Activated gamma-delta T cell treated with Interleukin-2 at 50 U/mL for 16 hours (primary cell): Measurements from ENCODE around the gene LACRT.

Experiments used
- DNase-seq: peaks from one replicate; pipeline ENCODE4 v3.0.0-alpha.2; 2020

The LACRT gene

DNA sequence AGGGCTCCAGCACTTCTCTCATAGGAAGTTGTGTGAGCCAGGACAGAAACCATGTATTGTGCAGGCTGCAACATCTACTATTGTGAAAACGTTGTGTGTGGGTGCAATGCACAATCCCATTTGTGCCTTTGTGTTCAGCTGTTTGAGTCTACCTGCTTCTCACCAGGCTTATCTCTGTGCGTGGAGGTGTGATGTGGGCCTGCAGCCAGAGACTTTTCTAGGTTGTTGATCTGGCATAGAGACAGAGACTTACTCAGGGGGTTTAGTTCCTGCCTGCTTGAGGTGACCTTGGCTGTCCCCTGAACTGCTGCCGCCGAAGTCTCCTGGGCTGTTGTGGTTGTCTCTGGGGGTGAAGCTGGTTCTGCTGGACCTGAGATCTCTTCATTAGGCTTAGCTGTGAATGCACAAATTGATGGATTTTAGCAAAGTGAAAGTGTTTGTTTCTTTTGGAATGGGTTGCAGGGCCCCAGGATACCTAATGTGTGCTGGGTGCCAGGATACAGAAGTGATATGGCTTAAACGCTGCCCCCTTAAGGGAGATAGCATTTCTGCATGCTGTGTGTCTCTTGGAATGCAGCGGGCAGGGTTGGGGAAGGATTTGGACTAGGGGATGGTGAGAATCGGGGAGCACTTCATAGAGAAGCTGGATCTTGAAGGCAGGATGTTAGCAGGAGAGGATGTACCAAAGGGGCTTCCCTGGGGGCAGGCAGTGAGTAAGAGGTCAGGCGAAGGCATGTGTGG, 2.5 kb downstream of the LACRT start:
- DNase-seq, result no peak

DNA sequence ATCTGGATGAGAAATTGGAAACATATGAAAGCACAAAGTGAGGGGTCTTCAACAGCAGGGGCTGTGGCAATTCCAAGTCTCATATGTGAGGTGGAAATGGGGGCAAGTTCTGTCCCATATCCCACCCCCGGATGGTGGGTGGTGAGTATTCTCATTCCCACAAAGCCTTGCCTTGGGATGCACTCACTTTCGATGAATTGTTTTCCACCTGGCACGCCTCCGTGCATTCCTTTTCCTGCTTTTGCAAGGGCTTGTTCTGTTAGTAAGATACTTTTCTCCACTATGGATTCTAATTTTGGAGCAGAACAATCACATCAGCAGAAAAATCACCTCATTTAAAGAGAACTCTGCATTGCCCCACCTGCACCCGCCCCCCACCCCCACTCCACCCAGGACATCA, 3.1 kb downstream of the LACRT start:
- no peak for DNase-seq

DNA sequence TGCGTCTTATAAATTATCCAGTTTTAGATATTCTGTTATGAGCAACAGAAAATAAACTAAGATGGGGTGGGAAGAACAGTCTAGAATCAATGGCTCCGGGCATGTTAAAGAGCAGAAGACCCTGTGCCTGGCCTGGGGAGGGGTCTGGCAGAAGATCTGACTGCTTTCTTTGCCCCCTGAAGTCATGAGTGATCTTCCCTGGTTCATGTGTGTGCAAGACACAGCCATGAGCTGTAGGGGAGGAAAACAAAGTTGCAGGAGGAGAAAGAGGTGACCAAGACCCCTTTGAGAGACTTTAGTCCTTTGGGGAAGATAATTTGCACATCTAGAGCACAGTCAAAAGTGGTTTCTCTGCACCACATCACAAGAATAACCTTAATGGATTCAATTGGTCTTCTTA, 4.8 kb downstream of the LACRT start:
- DNase-seq, result no peak

DNA sequence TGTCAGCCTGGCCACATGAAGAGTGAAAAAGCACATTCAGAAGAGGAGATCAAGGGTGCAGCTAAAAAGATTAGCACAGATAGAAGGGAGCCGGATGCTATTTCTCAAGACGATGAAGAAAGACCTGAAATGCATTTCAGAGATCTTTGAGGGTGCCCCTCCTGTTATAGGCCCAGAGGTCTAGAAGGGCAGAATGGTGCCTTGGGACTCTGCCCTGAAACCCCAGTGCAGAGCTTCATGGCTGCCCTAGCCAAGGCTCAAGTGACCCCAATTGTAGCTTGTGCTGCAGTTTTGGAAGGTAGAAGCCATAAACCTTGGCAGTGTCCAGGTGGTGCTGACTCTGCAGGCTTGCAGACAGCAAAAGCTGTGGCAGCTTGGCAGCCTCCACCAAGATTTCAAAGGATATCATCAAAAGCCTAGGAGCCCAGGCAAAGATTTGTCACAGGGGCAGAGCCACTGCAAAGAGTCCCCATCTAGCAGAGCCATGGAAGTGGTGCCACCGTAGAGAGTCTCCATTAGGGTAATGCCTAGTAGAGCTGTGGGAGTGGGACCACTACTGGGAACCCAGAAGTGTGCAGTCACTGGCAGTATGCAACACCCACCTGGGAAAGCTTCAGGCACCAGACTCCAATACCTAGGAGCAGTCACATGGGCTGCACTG, 6.4 kb downstream of the LACRT start:
- DNase-seq, result no peak

DNA sequence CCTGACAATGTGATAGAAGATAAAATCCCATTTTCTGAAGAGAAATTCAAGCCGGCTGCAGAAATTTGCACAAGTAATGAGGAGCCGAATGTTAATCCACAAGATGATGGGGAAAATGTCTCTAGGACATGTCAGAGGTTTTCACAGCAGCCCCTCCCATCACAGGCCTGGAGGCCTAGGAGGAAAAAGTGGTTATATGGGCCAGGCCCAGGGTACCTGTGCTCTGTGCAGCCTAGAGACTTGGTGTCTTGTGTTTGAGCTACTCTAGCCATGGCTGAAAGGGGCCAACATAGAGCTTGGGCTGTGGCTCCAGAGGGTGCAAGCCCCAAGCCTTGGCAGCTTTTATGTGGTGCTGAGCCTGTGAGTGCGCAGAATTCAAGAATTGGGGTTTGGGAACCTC, 7.4 kb downstream of the LACRT start:
- no peak for DNase-seq

DNA sequence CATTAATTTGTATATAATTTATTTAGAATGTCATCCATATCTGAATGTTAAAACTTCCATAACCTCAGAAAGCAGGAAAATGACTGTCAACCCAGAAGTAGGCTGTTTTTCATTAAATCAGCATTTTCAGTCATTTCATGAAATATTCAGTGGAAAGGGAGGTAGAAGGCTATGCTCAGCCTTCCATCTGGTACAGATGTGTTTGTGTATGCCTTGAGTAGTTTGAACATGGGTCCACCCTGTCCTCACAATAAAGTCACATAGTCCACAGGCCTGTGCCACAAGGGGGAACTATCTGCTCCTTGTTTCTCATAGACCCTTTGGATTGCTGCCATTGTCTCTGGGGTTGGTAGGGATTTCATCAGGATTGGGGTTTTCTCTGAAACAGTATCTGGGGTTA, 9.1 kb downstream of the LACRT start:
- no peak for DNase-seq

DNA sequence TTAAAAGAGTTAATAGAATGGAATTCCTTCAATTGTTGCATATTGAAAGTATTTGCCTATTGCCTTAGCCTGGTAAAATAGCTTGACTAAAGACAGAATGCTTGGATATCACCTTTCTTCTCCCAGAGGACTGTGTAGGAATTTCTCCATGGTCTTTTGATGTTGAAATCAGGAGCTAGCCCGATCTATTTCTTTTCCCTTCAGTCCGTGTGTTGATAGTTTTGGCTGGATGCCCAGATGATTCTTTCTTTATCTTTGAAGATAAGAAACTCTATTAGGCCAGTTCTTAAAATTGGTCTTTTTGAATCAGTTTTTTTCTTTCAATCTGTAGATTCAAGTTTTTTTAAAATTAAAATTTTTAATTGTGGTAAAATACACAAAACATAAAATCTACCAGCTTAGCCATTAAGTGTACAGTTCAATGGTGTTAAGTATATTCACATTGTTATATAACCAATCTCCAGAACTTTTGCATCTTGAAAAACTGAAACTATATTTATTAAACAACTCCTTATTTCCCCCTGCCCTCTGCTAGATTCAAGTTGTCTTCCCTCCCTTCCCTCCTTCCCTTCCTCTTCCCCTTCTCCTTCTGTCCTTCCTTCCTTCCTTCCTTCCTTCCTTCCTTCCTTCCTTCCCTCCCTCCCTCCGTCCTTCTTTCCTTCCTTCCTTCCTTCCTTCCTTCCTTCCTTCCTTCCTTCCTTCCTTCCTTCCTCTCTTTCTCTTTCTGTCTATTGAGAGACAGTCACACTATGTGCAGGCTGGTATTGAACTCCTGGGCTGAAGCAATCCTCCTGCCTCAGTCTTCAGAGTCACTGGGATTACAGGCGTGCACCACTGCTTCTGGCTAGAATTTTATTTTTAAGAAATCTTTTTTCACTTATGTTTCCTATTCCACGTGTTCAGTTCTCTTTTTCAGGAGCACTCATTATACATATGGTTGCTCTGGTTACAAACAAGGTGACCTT, 10.1 kb downstream of the LACRT start:
- DNase-seq, result no peak

DNA sequence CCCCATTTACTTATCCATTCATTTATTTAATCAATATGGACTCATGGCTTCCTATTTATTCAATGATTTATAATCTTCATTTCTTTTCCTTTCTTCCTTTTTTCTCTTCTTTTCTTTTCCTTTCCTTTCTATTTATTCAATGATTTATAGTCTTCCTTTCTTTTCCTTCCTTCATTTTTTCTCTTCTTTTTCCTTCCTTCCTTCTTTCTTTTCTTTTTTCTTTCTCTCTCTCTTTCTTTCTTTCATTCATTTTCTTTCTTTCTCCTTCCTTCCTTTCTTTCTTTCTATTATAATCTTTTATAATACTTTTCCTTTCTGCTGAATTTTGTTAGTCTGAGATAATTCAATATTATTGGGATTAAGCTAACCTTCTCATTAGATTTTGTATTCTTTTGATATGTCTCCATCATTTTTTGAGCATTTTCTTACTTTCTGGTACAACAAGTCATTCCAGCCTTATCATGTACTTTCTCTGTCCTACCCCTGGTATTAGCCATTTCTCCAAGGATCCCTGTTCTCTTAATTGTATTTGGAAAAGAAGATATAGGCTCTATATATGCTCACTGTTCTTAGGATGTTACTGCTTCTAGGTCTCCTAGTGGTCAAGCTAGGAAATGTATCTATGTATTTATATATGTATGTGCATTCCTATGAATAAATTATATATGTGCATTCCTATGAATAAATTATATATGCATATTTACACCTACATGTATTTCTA, 12.1 kb downstream of the LACRT start:
- no peak for DNase-seq

DNA sequence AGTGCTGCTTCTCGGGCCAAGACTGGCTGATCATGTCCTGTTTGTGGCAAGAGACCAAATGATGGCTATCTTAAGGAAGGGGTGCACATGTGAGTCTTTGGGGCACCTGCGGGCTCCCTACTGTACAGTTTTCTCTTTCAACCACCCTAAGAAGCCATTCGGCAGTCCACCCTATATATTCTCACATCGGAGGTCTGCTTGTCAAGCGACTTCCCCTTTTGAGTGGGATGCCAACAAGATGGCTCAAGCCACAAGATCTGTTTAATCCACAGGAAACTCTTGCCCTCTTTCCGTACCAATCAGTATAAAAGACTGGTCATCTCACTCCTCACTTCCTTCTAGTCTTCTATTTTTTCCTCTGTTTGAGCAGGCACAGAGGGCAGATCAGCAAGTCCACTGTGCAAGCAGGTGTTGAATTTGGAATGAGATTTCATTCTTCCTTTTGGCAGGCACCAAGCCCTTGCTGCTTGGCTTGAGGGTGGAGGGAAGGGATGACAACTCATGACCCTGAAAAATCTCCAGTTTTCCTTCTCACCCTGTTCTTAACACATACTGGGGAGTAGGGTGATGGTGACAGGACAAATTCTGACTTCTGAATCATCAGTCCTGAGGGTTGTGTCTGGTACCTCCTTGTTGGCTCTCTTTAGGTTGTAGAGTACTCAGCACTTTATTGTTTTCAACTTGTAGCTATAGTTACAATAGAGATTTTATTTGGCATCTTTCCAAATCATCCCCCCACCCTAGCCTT, 17.6 kb downstream of the LACRT start:
- DNase-seq, result no peak

DNA sequence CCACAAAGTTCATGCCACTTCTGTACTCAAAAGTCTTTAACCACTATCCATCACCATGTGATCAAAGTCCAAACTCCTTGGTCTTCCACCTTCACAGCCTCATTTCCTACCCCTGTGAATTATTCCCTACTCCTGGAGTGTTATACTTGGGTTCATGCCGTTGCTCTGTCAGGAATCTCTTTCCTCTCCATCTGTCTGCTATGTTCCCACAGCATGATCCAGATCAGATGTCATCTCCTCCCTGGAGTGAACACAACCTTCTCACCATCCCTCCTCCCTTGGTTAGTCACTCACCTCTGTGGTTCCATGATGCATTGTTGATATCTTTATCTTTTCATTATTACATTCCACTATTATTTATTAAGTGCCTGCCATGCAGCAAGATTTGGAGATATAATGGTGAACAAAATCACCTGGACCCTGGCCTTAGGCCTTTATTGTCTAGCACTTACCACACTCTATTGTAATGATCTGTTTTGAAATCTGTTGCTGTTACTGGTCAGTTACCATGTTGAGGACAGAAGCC, 22.4 kb downstream of the LACRT start:
- no peak for DNase-seq

DNA sequence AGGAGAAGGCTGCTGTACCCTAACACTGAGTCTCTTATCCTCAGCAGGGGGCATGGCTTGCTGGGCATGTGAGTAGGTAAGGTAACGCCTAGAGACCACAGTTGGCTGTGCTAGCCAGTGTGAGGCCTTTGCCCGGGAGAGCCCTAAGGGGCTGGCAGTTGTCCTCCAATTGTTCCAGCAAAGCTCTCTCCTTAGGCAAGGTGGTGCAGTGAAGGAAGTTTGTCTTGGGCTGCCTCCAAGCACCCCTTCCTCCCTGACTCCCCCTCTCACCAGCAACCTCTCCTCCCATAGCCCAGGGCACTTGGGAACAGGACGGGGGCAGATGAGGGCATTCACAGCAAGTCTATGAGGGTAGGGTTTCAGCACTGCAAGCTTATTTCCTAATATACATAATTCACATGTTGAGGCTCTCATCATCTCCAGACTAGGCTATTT, 23.0 kb downstream of the LACRT start:
- DNase-seq, result no peak

DNA sequence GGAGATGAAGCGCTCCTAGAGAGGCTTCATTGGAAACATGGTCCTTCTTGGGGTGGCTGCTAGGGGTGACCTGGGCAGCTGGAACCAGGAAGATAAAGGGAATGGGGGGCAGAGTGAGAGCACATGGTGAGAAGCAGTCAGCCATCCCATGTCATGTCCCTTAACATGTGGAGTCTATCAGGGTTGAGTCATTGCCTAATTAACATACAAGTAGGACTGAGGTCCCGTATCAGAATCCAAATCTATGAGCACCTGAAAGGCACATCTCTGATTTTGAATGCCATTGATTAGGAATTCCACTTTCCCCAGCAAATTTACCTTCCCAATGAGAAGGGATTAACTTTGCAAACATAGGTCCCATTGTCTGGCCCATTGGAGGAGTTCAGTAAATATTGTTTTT, 25.9 kb downstream of the LACRT start:
- DNase-seq, result no peak

DNA sequence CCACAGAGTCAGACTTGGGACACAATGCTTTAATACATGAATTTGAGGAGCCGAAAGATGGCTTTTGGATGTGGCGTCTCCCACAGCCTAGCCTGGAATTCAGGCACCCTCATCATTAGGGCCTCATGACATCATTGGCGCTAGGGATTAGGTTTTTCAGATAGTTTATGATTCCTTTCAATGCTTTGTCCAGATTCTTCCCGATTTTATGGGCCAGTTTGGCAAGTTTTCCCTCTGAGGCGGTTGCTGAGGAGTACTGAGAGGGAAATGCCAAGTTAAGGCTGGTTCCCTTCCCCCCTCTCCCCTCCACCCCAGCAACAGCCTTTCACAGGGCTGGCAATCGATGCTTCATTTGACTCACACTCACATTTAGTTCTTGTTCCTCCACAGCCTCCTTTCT, 26.5 kb downstream of the LACRT start:
- DNase-seq, result no peak

DNA sequence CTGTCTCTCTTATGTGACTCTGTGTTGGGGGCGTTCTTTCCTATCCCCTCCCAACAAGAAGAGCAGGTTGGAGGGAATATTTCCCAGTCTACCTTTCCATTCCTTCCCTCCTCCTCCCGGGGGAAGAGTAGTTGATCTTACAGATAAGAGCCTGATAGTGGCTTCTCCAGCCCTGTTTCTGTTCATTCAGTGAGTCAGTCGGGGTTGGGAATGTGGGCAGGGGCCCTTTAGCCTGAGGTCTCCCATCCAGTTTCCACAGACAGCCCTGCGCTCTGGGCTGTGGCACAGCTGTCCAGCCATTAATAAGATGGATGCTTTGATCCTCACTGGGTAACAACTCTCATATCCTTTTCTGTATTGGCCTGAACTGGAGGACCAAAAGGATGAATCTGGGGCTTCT, 28.1 kb downstream of the LACRT start:
- no peak for DNase-seq

DNA sequence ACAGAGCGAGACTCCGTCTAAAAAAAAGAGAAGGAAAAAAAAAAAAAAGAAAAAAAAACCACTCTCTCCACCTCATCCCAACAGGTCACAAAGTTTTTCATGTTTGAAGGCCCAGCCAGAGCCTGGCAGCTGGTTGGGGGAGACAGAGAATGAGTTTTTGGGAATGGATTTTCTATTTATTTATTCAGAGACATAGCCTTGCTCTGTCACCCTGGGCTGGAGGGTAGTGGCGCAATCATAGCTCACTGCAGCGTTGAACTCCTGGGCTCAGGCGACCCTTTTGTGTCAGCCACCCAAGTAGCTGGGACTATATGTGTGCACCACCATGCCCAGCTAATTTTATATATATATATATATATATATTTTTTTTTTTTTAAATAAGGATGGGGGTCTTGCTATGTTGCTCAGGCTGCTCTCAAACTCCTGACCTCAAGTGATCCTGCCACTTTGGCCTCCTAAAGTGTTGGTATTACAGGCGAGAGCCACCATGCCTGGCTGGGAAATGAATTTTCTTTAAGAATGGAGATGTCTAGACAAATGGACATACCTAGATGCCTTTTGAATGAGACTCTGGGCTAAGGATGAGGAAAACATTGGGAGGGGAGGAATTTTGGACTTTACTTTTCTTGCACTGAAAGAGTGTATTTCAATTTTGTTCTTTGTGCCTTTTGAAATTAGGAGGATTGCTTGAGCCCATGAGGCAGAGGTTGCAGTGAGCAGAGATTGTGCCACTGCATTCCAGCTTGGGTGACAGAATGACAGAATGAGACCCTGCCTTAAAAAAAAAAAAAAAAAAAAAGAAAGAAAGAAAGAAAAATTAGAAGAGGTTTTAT, 29.3 kb downstream of the LACRT start:
- no peak for DNase-seq

DNA sequence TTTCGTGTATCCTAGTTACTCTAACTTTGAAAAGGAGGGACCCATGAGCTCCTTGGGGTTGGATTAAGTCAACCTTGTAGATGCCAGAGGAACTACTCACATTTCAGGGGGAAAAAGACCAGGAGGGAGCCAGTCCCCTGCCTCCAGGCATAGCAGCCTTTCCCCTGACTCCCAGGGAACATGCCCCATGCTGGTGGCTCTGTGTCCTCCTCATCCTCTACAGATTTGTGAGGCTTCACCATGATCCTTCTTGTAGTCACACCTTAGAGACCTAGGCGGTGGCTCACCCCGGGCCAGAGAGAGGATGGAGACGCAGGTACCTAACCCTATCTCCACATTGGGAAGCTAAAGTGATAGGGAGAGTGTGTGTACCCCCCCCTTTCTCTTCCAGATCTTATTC, 30.3 kb downstream of the LACRT start:
- no peak for DNase-seq

DNA sequence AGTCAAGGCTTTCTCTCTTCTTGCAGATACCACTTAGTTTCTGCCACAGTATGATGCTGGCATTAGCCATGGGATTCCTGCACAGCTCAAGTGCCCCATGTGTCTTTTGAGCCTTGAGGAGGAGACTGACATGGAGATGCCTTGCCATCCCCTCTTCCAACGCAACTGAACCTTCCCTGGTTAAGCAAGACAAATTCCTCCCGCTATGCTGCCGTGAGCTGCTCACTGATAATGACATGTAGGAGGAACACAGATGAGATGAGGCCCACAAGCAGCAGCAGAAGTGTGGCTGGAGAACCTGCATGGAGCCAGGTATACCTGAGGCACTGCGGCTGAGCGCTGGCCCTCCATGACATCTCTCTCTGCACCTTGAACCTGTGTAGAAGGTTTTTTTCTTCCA, 30.8 kb downstream of the LACRT start:
- DNase-seq, result no peak

DNA sequence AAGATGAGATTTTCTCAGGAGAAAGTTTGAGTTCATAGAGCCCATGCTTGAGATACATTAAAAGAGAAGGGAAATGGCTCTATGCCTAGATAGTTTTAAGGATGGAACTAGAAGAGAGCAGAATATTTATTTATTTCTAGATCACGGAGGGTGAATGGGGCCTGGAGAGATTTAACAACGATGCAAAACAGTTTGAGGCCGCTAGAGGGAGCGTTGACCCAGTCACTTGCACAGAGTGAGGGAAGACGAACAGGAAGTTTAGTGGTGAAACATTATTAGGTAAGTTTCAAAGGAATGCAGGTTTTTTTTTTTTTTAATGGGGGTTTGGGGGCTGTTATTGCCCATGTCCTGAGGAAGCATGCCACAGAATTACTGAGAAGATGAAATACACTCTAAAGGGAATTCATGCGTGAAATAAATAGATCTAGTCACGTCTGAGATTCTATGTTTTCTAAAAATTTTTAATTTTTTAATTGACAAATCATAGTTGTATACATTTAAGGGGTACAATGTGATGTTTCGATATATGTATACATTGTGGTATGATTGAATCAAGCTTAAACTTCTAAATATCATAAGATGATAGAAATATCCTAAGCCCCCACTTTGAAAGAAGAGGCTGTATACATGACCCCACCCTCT, 31.4 kb downstream of the LACRT start:
- peak; percentile 63 for DNase-seq

DNA sequence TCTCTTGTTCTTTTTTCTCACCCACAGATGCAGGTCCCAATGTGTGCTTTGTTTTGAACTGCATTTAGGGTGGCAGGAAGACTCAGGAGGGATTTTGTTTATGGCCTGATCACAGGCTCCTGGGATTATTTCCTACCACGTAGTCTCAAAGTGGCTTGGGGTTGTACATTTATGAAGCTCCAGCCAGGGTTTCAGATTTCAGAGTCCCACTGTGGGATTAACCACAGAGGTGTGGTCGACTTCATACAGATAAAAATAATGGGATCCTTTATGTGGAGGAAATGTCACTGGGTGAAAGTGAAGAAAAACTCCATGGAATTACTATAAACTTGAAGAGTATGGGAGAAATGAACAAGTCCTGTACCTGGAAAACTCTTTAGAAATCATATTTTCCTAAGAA, 32.0 kb downstream of the LACRT start:
- no peak for DNase-seq

DNA sequence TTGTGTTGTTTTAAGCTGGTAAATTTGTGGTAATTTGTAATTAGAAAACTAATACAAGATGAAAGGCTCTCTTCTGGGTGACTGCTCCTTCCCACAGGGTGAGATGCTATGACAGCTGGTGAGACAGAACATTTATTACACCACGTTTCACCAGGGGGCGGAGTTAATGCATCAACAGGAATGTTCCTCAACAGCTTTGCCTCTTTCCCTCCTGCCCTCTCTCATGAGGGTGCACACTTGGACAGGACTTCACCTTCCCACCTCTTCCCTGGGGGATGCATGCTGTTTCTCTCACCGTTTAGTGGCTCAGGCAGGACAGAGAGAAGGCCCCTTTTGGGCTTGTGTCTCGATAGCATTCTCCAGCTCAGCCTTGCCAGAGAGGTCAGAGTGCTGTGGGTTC, 32.9 kb downstream of the LACRT start:
- no peak for DNase-seq

DNA sequence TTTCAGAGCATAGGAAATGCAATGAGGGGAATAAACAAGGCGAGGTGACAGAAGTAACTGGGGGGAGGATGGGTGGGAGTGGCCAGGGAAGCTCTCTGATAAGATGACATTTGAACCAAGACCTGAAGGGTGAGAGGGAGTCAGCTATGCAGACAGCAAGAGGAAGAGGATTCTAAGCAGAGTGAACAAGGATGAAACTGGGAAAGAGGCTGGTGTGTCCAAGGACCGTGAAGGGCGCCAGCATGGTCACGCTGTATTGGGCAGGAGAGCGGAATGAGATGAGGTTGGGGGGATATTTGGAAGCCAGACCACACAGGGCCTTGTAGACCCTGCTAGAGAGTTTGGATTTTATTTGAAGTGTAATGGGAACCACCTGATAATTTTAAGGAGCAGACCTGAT, 35.7 kb downstream of the LACRT start:
- no peak for DNase-seq
